ENCODE results near the gene CD300LF. TPM values are rescaled to one million over a fixed set of nuclear protein-coding genes. Genes with fewer than 3 reads are reported as not detected.

The CD300LF gene
- total RNA-seq, 1 donor, result not detected

DNA sequence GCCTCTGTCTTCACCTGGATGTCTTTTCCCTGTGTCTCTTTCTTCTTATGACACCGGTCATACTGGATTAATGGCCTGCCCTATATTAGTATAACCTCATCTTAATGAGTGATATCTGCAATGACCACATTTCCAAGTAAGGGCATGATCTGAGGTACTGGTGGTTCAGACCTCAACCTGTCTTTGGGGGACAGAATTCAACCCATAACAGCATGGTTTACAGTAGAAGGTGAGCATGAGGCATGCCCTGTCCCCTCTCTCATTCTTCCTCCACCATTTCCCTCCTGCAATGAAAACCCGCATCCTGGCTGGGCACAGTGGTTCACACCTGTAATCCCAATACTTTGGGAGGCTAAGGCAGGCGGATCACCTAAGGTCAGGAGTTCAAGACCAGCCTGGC, 21.5 kb upstream of the CD300LF start:
- TF ChIP-seq, protein P1, sequence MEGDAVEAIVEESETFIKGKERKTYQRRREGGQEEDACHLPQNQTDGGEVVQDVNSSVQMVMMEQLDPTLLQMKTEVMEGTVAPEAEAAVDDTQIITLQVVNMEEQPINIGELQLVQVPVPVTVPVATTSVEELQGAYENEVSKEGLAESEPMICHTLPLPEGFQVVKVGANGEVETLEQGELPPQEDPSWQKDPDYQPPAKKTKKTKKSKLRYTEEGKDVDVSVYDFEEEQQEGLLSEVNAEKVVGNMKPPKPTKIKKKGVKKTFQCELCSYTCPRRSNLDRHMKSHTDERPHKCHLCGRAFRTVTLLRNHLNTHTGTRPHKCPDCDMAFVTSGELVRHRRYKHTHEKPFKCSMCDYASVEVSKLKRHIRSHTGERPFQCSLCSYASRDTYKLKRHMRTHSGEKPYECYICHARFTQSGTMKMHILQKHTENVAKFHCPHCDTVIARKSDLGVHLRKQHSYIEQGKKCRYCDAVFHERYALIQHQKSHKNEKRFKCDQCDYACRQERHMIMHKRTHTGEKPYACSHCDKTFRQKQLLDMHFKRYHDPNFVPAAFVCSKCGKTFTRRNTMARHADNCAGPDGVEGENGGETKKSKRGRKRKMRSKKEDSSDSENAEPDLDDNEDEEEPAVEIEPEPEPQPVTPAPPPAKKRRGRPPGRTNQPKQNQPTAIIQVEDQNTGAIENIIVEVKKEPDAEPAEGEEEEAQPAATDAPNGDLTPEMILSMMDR (IDR thresholded peaks at IDR 0.05; ENCODE audit: extremely low read depth, low read depth, low read length), result no peak
- Histone ChIP-seq H3K4me2 (ENCODE audit: insufficient read depth, low read length) (no peak overlapping the region), H3K36me3 (ENCODE audit: insufficient read depth, low read length) (no peaks in the 10 kb centered on the region), H3K27ac (ENCODE audit: low read depth, low read length) (no peak overlapping the region), H3K4me1 (ENCODE audit: insufficient read depth, low read length) (no peaks in the 10 kb centered on the region), H3K9me3 (ENCODE audit: low read depth, low read length) (no peaks in the 10 kb centered on the region), H3K79me2 (ENCODE audit: insufficient read depth, low read length) (no peaks in the 10 kb centered on the region), H3K4me3 (ENCODE audit: insufficient read depth, low read length) (no peak overlapping the region), H2AFZ (ENCODE audit: low read length) (no peak overlapping the region), H3K27me3 (ENCODE audit: insufficient read depth, low read length) (peaks cover 54% of the 10 kb centered on the region), H4K20me1 (ENCODE audit: insufficient read depth, low read length) (no peaks in the 10 kb centered on the region)
- DNase-seq (ENCODE audit: insufficient read length, low spot score, missing footprints), result peak; percentile 76

DNA sequence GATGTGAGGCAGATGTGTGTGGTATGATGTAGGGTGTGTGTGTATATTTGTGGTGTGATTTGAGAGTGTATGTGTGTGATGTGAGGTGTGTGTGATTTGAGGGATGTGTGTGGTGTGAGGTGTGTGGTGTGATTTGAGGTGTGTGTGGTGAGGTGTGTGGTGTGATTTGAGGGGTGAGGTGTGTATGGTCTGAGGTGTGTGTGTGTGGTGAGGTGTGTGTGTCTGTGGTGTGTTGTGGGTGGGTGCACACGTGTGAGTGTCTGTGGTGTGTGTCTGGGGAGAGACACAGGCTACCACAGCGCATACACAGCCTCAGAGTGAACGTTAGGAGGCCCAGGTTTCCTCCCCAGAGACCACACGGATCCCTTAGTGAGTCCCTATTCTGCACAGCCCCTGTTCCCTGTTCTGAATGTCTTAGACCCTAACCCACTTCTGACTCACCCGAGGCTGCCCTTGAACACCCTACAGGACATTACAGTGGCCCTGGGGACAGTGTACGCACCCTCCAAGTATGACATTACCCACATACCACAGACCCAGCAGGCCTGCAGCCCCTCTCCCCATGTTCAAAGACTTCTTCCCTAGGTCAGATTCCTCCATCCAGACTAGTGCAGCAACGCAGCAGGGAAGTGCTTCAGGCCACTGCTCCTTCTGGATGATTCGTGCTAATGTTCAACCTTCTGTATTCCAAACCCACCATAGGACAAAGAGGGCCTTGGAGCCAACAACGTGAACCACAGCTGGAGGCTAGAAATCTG, 20.8 kb upstream of the CD300LF start:
- Histone ChIP-seq H3K4me2 (ENCODE audit: insufficient read depth, low read length) (no peak overlapping the region), H3K27me3 (ENCODE audit: insufficient read depth, low read length) (peaks cover 46% of the 10 kb centered on the region), H3K9me3 (ENCODE audit: low read depth, low read length) (no peaks in the 10 kb centered on the region), H3K36me3 (ENCODE audit: insufficient read depth, low read length) (no peaks in the 10 kb centered on the region), H4K20me1 (ENCODE audit: insufficient read depth, low read length) (no peaks in the 10 kb centered on the region), H2AFZ (ENCODE audit: low read length) (no peak overlapping the region), H3K27ac (ENCODE audit: low read depth, low read length) (no peak overlapping the region), H3K79me2 (ENCODE audit: insufficient read depth, low read length) (no peaks in the 10 kb centered on the region), H3K4me3 (ENCODE audit: insufficient read depth, low read length) (no peak overlapping the region), H3K4me1 (ENCODE audit: insufficient read depth, low read length) (no peaks in the 10 kb centered on the region)
- peak; percentile 52 for DNase-seq (ENCODE audit: insufficient read length, low spot score, missing footprints)
- TF ChIP-seq, protein P1 (IDR thresholded peaks at IDR 0.05; ENCODE audit: extremely low read depth, low read depth, low read length), result no peak

DNA sequence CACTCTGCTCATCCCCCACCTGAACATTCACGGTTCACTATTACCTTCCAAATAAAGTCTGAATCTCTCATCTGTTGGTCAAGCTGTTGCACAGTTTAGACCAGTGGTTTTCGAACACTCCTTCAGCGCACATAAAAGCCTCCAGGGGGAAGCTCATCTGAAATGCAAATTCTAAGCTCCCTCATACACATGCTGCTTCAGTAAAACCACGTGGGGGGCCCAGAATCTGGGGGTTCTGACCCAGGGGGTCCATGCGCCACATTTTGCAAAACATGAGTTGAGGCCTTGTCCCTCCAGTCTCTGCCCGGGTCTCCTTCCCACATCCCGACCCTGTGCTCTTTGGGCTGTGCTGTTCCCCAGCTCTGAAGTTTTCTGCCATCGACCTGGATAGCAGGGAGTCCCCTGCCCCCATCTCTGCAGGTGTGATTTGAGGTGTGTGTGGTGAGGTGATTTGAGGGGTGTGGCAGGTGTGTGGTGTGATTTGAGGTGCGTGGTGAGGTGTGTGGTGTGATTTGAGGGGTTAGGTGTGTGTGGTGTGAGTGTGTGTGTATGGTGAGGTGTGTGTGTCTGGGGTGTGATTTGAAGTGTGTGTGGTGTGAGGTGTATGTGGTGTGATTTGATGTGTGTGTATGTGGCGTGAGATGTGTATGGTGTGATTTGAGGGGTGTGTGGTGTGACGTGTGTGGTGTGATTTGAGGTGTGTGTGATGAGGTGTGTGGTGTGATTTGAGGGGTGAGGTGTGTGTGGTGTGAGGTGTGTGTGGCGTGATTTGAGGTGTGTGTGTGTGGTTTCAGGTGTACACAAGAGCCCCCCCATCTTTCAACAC, 19.5 kb upstream of the CD300LF start:
- Histone ChIP-seq H4K20me1 (ENCODE audit: insufficient read depth, low read length) (no peaks in the 10 kb centered on the region), H3K4me2 (ENCODE audit: insufficient read depth, low read length) (no peak overlapping the region), H2AFZ (ENCODE audit: low read length) (no peak overlapping the region), H3K27me3 (ENCODE audit: insufficient read depth, low read length) (peaks cover 34% of the 10 kb centered on the region), H3K9me3 (ENCODE audit: low read depth, low read length) (no peaks in the 10 kb centered on the region), H3K4me3 (ENCODE audit: insufficient read depth, low read length) (no peak overlapping the region), H3K27ac (ENCODE audit: low read depth, low read length) (no peak overlapping the region), H3K79me2 (ENCODE audit: insufficient read depth, low read length) (no peaks in the 10 kb centered on the region), H3K4me1 (ENCODE audit: insufficient read depth, low read length) (no peaks in the 10 kb centered on the region), H3K36me3 (ENCODE audit: insufficient read depth, low read length) (no peaks in the 10 kb centered on the region)
- TF ChIP-seq, protein P1 (IDR thresholded peaks at IDR 0.05; ENCODE audit: extremely low read depth, low read depth, low read length), result no peak
- DNase-seq (ENCODE audit: insufficient read length, low spot score, missing footprints), result peak; percentile 60

DNA sequence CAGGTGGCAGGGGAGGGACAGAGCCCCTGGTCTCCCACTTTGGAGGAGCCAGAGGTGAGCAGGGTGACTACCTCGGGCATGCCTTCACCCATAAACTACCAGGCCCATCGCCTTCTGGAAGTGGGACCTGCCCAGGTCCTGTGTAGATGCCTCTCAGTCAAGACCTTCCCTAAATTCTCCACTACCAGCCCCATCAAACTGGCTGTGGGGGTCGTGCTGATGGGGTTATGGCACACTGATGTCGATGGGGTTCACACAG, 18.6 kb upstream of the CD300LF start:
- peaks cover 25% of the 10 kb centered on the region for H3K27me3 ChIP-seq (ENCODE audit: insufficient read depth, low read length)
- H4K20me1 ChIP-seq (ENCODE audit: insufficient read depth, low read length), result no peaks in the 10 kb centered on the region
- H3K36me3 ChIP-seq (ENCODE audit: insufficient read depth, low read length), result no peaks in the 10 kb centered on the region
- no peak overlapping the region for H3K27ac ChIP-seq (ENCODE audit: low read depth, low read length)
- no peaks in the 10 kb centered on the region for H3K4me1 ChIP-seq (ENCODE audit: insufficient read depth, low read length)
- no peaks in the 10 kb centered on the region for H3K79me2 ChIP-seq (ENCODE audit: insufficient read depth, low read length)
- H3K4me3 ChIP-seq (ENCODE audit: insufficient read depth, low read length), result no peak overlapping the region
- DNase-seq (ENCODE audit: insufficient read length, low spot score, missing footprints), result peak; percentile 19
- TF ChIP-seq, protein P1 (IDR thresholded peaks at IDR 0.05; ENCODE audit: extremely low read depth, low read depth, low read length), result no peak
- H3K4me2 ChIP-seq (ENCODE audit: insufficient read depth, low read length), result no peak overlapping the region
- H3K9me3 ChIP-seq (ENCODE audit: low read depth, low read length), result no peaks in the 10 kb centered on the region
- H2AFZ ChIP-seq (ENCODE audit: low read length), result no peak overlapping the region
